T-helper 1 cell treated with Interleukin-12 subunit alpha and Interleukin-12 subunit beta and Interleukin-4 antibody, amounts not matched to agents 30 ng/mL and 1 ng/mL, for 36 hours (primary cell): ENCODE results near the gene CRYBG2. TPM values are rescaled to one million over a fixed set of nuclear protein-coding genes. Genes with fewer than 3 reads are reported as not detected.
"Not testable (repeated sequence)": the region's sequence is repeated elsewhere in the genome, so short reads cannot be mapped to it uniquely, and the experiment has no call there.

ENCODE experiments used
- intact Hi-C: fragments of 100-400 bp; cut with micrococcal nuclease; formaldehyde crosslinking; loops from one replicate; pipeline ENCODE4 v1.15.1; 2024
- total RNA-seq: library from RNA; stranded (reverse); gene quantifications from 2 replicates; pipeline ENCODE4 v1.2.3, GENCODE V29; 2022

Gene CRYBG2
- total RNA-seq, 1 donor from 2014 or later: 4.2 TPM

- intact Hi-C loops: no loop called here
These were observed 2.2 kb downstream of the CRYBG2 start for GRCh38 chr1:26351590-26352337.

DNA sequence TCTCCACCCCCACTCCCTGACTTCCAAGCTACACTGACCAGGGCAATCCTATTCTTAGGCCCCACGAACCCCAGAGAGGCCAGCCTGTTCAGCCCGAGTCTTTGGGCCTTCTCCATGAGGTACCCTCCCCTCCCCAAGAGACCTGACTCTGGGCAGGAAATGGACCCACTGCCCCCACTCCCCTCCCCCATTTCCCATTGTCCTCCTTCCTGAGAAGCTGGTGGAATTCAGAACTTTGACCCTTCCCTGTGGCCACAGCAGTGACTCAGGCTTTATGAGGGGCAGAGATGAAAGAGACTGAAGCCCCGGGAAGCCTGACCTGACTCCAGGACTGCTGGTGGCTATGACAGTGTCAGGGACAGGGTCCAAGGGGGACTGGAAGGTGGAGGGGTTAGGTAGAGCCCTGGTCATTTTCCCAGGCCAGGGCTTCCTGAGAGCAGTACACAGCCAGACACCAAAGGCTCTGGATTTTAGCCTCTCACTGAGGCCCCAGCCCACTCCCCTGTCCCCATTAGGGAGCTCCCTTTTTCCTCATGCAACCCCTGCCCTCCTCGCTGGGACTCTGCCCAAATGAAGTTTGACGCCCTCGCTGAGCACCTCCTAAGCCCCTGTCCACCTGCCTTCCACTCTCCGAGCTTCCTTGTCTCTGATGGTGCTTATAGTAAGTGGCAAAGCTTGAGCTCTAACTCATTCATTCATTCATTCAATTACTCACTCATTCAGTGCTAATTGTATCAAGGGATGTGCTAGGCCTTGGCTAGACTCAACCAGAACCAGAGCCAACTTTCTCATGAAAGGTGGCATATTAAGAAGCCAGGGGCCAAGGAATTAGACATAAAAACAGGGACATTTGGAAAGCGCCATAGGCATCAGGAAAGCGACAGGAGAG lies 3.0 kb downstream of the CRYBG2 start:
- intact Hi-C loops: no loop called here

GRCh38 chr1:26350343-26350700 lies 3.6 kb downstream of the CRYBG2 start:
- intact Hi-C loops: no loop called here

DNA sequence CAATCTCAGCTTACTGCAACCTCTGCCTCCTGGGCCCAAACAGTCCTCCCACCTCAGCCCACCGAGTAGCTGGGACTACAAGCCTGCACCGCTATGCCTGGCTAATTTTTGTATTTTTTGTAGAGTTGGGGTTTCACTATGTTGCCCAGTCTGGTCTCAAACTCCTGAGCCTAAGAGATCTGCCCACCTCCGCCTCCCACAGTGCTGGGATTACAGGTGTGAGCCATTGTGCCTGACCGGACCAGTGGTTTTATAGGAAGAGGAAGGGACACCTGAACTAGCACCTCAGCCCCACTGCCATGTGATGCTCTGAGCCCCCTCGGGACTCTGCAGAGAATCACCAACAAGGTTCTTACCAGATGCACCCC lies 4.1 kb downstream of the CRYBG2 start:
- intact Hi-C loops: no loop called here

DNA sequence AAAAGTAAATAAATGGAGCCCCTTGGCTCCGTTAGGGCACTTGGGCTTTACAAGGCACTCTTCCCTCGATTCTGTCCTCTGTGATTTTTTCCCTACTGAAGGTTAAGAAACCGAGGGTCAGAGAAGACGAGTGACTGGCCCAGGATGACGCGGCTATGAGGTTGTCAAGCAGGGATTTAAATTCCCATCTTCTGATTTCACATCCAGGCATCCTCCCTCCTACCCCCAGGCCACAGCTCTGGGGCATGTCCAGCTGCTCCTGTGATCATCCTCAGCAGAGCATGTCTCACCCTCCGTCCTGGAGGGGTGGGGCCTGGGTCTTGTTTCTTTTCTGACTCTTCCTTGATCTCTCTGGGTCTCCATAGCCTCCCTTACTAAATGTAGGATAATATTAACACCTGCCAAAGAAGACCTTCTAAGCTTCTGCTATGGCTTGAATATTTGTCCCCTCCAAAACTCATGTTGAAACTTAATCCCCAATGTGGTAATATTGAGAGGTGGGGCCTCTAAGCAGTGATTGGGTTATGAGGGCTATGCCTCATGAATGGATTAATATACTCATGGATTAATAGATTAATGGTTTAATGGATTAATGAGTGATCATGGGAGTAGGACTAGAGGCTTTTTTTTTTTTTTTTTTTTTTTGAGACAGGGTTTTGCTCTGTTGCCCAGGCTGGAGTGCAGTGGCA lies 4.6 kb downstream of the CRYBG2 start:
- intact Hi-C loops: no loop called here

GRCh38 chr1:26346274-26347033 lies 7.5 kb downstream of the CRYBG2 start:
- intact Hi-C loops: no loop called here

- intact Hi-C loops: no loop called here
These were observed 8.2 kb downstream of the CRYBG2 start for GRCh38 chr1:26345718-26346117.

GRCh38 chr1:26344147-26344920 lies 9.6 kb downstream of the CRYBG2 start:
- intact Hi-C loops: no loop called here

DNA sequence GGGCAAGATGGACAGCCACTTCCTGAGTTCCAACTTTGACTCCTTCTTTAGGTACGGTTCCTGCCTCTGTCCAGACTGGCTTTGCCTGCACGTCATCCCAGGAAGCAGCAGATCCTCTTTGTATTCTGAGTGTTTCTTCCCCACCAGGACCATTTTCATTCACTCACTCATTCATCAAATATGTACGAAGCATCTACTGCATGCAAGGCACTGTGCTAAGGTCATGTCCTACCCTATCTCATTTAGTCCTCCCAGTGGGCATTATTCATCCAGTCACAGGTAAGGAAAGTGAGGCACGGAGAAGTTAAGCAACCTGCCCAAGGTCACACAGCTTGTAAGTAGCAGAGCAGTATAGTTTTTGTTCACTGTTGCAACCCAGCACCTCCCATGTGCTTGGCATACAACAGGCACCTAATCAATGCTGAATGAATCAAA lies 13.9 kb downstream of the CRYBG2 start:
- intact Hi-C loops: no loop called here

GRCh38 chr1:26338670-26339069 lies 15.3 kb downstream of the CRYBG2 start:
- intact Hi-C loops: no loop called here

- intact Hi-C loops: no loop called here
These were observed 16.3 kb downstream of the CRYBG2 start for GRCh38 chr1:26337625-26338024.

DNA sequence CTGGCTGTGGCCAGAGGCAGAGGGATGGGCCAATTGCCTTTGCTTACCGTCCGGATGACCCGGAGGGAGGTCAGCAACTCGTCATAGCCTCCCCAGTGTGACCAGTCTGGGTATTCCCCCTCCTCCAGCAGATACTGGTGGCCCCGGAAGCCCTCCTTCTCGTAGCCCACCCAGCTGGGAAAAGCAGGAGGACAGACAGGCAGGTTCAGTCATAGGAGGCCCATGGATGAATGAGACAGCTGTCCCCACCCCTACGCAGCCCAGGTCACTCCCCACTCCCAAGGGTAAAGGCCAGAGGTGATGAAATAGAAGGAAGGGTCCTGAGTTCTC lies 16.8 kb downstream of the CRYBG2 start:
- intact Hi-C loops: no loop called here

DNA sequence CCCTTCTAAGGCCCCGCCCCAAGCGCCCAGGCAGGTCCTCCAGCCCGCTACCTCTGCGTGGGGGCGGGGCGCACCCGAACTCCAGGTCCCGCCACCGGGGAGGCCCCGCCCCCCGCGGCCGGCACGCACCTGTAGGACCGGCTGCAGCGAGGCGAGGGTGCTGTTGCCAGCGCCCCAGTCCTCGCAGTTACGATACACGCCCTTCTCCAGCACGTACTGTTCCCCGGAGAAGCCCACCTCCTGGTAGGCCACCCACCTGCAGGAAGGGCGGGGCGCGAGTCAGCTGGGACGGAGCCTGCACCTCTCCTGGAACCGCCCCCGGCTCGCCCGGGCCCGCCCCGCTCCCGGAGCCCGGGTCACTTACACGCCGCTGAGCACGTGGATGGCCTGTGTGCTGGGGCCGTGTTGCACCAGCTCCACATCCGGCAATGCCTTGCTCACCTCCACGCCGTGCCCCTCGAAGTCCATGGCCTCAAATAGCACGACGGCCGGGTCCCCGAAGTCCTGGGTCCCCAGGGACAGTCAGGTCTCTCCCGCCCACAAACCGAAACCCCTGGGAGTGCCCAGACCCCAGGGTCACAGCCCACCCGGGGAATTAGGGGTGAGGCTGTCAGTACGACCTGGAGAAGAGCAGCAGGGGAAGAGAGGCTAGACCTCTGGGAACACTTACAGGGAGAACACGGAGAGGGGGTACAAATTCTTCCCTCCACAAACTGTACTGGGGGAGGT lies 17.3 kb downstream of the CRYBG2 start:
- intact Hi-C loops: loop anchor here (1.0 kb wide), 7 partner anchors 15 to 96 kb away; partner anchors contain the start of gene DHDDS

DNA sequence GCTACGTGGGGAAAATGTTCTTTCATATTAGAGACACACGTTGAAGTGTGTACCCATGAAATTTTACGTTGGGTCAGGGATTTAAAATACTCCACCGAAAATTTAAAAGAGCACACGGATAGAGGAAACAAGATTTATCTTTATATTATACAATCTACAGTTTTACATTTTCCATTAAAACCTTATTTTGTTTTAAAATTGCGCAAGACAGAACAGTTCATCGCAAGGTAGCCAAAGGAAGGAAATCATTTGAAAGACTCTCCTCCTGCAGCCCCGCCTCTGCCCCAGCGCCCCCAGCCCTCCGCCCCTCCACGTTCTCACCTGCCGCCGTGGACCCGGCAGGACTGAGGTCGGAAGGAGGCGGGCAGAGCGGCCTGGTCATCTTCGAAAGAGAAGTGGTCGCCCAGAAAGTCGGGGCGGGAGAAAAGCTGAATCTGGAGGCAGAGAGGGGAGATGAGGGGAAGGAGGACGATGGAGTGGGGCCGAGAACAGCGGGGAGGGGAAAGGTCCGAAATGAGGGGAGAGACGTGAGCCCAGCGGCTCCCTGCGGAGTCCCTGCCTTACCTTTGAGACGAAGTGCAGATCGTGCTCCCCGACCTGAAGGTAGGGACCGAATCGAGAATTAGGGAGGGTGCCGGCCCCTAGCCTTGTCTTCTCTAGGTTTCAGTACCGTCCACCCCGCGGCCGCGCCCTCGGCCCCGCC lies 18.0 kb downstream of the CRYBG2 start:
- intact Hi-C loops: loop anchor here (1.0 kb wide), 7 partner anchors 15 to 96 kb away; partner anchors contain the start of gene DHDDS

- intact Hi-C loops: not testable (repeated sequence)
These were observed 20.6 kb downstream of the CRYBG2 start for GRCh38 chr1:26333312-26333711.

- intact Hi-C loops: no loop called here
These were observed 23.7 kb downstream of the CRYBG2 start for GRCh38 chr1:26330276-26330675.

DNA sequence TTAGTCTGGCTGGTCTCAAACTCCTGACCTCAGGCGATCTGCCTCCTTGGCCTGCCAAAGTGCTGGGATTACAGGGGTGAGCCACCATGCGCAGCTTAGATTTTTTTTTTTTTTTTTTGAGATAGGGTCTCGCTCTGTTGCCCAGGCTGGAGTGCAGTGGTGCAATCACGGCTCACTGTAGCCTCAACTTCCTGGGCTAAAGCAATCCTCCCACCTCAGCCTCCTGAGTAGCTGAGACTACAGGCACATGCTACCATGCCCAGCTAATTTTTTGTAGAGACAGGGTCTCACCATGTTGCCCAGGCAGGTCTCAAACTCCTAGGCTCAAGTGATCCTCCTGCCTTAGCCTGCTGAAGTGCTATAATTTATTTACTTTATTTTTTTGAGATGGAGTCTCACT lies 24.6 kb downstream of the CRYBG2 start:
- intact Hi-C loops: not testable (repeated sequence)

- intact Hi-C loops: no loop called here
These were observed 25.3 kb downstream of the CRYBG2 start for GRCh38 chr1:26328597-26328996.

GRCh38 chr1:26327956-26328362 lies 26.0 kb downstream of the CRYBG2 start:
- intact Hi-C loops: no loop called here
